HG03457 (cell line): ENCODE results near the gene FAM111B.
A peak's percentile ranks its signal among the peaks of the same experiment; 100 is the strongest.

Experiments
- ATAC-seq: cut with Tn5 transposase; IDR thresholded peaks from one replicate; pipeline ENCODE4 v1.9.1; 2021; ENCODE audit warnings: moderate number of reproducible peaks; ENCODE audit not compliant: unreplicated experiment

Gene FAM111B

DNA sequence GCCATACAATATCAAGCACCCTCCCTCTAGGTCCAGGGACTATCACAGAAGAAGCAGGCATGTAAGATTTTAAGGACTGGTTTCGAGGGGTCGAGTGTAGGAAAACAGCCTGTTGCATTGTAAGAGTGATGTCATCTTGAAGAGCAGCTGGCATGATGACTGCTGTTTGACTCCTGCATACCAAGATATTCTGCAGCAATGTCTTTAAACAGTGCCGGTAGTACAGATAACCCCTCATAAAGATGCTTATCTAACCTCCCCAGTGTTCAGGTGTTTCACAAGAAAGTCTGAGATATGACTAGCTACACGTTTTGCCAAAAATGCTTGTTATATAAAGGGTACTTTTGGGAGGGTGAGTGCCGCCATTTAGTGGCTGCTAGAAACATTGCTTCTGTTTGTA is 47.6 kb downstream of the FAM111B start:
- no peak for ATAC-seq

DNA sequence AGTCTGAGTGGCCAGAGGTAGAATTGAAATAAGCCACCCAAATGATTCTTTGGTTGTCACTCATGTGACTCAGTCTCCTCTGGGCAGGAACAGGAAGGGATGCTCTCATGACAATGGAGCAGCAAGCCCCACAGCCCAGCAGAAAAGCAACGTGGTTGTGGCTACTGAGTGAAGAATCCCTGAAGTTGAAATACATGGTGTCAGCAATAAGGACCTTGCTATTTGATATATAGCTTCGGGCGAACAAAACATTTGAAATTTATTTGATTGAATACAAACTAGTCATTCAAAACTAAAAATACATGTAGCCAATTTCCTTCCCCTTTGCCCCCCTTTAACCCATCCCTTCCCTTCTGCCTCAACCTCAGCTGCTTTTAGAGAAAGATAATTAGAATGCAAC is 50.4 kb downstream of the FAM111B start:
- ATAC-seq: no peak

DNA sequence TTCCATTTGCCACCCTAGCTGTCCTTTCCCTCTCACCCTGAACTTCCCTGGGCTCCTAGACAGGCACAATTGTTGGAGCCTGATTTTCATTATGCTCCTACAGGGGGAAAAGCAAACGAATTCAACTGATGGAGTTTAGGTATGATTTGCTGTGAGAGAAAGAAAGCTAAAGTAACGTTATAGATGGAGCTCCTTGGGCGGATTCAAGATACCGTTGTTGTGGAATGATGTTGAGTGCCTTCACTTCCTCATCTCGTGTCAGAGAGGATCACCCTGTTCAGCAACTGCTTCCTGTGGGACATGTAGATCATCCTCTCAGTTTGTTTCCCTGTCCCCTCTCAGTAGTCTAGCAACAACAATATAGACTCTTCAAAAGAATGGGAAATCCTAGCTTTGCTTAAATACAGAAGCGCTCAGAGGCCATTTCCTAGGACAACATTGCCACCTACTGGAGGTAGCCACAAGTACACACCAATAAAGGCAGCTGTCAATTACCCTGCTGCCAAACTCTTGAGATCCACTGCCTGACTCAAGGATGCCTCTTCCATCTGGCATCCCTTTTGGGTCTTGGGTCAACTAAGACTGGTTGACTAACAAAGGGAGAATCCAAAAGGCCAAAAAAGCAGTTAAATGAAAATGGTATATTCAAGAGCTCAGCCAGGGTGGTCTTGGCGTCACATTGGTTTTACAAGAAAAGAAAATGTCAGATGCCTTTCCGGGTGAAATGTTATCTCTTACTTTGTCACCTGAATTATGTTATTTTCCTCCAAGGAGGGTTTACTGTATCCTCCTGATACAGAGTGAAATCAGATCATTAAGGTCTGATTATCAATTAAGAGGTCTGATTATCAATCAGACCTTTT is 51.4 kb downstream of the FAM111B start:
- ATAC-seq: peak; percentile 65

DNA sequence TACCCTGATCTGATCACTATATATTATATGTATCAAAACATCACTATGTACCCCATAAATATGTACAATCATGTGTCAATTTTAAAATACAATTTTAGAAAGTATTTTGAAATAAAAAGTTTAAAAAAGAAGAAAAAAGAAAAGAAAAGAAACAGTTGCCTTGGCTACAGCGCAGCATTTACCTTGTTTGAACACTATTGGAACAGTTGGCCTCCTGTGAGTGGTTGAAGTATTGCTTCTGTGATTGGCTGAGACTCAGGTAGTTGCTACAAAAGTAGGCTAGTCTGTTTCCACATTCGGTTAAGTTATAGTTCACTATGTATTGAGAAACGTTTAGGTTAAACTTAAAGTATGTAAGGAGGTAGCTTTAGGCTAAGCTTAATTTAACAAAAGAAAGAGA is 57.0 kb downstream of the FAM111B start:
- ATAC-seq: no peak

DNA sequence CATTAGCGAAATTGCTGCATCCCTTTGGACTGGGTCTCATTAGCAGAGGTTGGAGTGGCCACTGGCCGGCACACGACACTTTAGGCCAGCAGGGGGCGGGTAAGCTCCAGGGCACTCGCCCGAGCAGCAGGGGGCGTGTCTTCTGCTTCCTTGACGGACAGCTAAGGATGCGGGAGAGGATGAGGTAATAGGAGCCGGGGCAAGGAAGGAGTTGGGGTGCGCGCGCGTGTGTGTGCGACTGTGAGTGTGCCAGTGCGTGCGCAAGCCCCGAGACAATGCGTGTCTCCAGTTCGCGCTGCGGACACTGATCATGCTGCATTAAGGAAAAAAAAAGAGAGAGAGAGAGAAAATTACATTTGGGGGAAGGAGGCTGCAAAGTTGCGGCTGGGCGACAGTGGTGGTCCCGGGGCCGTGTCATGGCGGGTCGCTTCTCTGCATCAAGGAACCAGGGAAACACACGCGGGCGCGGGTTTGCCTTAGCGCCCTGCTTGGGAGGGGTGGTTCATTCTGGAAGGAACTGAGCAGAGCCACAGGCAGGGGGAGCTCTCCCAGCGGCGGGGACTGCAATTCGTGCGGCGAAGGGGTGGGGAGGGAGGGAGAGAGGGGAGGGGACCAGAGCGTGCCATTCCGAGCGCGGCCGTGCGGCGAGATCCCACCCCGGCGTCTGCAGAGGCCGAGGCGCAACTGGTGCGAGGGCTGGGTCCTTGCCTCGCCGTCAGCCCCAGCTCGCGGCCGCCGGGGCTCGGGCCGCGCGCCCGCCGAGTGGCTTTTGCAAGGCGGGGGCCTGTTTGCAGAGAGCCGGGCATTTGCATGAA is 64.7 kb downstream of the FAM111B start, which contains the start of gene DTX4:
TSS of gene DTX4 (plus strand) at position 625 of the 815 bp plus-strand sequence. CDS start 464 bp downstream, outside the sequence.
- ATAC-seq: peak; percentile 65

DNA sequence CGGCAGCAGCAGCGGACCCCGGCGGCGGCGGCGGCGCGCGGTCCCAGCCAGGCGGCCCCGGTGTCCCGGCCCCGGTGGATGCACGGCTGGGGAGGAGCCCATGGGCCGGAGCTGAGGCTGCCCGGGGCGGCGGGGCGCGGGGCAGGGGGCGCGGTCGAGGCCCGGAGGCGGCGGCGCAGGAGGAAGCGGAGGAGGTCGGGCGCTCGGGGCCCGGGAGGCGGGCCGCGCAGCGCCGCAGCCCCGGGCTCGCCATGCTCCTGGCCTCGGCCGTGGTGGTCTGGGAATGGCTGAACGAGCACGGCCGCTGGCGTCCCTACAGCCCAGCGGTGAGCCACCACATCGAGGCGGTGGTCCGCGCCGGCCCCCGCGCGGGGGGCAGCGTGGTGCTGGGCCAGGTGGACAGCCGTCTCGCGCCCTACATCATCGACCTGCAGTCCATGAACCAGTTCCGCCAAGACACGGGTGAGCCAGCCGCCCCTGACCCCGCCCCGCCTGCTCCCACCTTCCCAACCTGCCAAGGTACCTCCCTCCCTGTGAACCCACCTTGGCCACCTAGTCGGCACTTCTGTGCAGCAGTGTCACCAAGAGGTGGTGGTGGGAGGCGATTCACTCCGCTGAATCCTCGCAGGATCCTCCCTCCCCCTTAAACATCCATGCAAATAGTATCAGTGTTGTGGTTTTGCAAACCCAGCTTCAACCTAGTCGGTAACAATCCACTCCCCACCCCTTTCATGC is 65.5 kb downstream of the FAM111B start:
- peak; percentile 24 for ATAC-seq

DNA sequence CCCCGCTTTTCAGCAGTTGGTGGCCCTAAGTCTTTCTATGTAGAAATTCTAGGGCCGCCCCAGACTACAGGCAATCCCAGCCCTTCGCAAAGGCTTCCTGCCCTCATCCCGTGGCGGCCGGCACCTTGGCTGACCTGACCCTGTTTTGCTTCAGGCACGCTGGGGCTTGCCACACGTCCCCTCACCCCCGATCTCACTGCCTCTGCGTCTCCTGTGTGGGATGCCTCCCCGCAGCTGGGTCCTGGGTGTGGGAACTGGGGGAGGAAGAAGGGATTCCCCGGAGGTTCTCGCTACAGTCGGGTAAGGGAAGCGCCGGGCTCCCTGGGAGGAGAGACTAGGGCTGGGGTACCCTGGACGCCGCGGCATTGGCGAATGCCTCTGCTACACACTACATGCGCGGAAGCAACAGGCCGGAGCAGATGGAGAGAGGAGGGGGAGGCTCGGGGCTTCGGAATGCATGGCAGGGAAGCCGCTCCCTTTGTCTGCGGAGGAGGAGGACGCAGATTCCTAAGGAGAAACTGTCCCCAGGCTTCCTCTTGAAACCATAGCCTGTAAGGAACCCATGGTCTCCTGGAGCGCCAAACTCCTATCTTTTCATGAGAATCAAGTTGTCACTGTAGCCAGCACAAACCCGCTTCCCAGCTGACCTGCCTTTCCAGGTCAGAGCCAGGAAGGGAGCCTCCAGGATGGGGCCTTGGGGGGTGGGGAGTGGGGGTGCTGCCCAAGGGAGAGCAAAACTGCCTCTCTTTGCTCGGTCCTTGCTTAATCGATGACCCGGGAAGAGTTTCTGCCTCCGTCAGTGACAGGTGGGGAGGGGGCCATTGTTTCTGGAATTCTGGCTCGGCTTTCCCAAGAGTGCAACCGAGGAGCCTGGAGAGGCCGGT is 66.3 kb downstream of the FAM111B start:
- no peak for ATAC-seq

DNA sequence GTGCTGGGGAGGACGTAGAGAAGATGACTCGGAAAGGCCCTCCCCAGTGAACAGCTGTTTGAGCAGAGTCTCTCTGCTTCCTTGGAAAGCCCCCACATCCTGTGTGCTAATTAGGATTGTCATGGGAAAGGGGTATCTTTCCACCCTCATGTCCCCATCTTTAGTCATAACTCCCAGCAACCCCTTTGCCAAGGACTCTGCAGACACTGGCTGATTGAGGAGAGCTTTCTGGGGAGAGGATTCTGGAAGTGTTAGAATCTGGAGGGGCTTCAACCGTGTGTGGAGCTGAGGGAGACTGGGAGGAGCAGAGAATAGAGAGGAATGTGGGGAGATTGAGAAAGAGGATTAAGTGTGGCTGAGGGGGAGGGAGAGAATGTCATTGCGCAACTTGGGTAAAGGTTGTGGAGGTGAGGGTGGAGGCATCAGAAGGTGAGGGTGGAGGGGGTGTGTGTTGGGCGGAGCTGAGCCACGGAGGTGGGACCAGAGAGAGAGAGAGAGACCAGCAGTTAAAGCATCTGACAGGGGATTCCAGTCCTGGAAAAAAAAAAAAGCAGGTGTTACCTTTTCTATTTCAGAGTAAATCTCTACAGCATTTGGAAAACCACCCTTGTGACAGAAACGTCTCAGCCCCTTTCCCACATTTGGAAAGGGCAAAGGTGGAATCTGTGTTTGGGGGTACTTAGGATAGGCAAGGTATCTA is 67.1 kb downstream of the FAM111B start:
- ATAC-seq: no peak

DNA sequence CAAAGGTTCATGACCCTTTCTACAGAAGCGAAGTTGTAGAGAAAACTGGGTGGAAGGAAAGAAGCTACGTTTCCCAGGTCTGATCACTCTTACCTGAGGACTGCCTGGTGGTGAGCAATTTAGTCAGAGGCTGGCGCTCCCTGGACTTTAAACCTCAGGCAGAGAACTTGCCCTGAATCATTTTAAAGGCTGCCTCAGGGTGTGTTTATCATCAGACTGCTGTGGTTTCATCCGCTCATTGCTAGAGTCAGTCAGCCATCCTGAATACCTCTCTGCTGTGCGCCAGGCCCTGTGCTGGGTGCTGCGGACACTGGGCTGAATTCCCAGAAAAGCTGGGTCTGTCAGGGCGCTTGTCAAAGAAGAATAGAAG is 67.6 kb downstream of the FAM111B start:
- no peak for ATAC-seq

DNA sequence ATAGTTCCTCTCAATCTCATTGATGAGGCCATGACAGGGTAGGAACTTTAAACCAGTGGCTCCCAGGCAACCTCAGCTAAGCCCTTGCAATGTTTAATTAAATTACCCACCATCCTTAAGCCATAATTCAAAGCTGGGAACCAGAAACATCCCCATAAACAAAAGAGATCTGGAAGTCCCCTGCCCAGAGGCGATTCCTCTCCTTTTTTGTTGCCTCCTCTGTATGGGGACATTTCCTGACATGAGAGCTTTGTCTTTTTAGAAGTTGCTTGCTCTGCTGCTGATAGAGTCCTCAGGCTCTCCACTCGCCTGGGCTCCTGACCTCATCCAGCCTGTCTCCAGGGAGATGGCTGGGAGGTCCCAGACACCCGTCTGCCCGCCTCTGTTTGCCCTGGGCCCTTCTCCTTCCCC is 68.1 kb downstream of the FAM111B start:
- no peak for ATAC-seq

DNA sequence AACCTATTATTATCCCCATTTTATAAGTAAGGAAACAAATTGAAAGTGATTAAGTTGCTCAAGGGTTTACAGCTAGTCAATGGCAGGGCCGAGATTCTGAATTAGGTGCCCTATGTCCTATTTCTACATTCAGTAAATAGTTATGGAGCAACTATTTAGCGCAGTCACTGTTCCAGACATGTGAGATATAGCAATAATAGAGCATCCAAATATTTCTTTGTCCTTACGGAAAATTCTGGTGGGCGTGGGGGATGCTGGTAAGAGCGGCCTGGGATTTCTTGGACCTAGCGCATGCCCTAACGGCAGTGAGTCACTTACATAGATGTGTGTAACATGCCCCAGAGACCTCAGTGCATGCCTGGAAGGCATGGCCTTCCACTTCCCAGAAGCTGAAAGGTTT is 69.3 kb downstream of the FAM111B start:
- no peak for ATAC-seq
